HCT116 (cell line): ENCODE results near the gene HYI. TPM values are rescaled to one million over a fixed set of nuclear protein-coding genes. Genes with fewer than 3 reads are reported as not detected.
"Not testable (repeated sequence)": the region's sequence is repeated elsewhere in the genome, so short reads cannot be mapped to it uniquely, and the experiment has no call there.

ENCODE experiments used
- ATAC-seq: fragments of 200-7000 bp; cut with Tn5 transposase; 2 replicates; pipeline ENCODE4 v1.9.1; 2020; ENCODE audit warnings: mild to moderate bottlenecking, moderate library complexity
- BruUV-seq: library from RNA; stranded (reverse); fragments of 400-500 nt; replicated peaks from 2 replicates; lab custom pipeline; 2021; lab: Mats Ljungman, UMichigan
- CTCF ChIA-PET: fragments of 300-600 bp; sonication (Branson Sonifier 250); formaldehyde crosslinking; loops from one replicate; lab custom pipeline; 2021; ENCODE audit warnings: antibody characterized with exemption; lab: Charles Lee
- POLR2A ChIA-PET: fragments of 300-600, 350-600 bp; sonication (Branson Sonifier 250); formaldehyde crosslinking; loops from one replicate; lab custom pipeline; 2021; ENCODE audit warnings: antibody characterized with exemption; lab: Charles Lee
- RAD21 ChIA-PET, 2 experiments: fragments of 300-600 bp; sonication (Branson Sonifier 250); formaldehyde crosslinking; loops; one replicate each; lab custom pipeline; 2023; ENCODE audit warnings: low total read pairs in 2 of 2; ENCODE audit not compliant: uncharacterized antibody in 2 of 2, unreplicated experiment in 2 of 2, low non-redundant PET in 1 of 2; lab: Charles Lee
- DNase-seq: peaks from one replicate; pipeline ENCODE4 v3.0.0-alpha.2; 2010; ENCODE audit warnings: low read depth, low spot score
- H2AFZ ChIP-seq: fragments of 200-600 bp; shearing (Covaris generic), sonication (generic); 2 replicates; pipeline ENCODE4 v1.6.1; 2017; ENCODE audit warnings: low read depth, mixed run types, mixed read lengths, antibody characterized with exemption, low read length; ENCODE audit not compliant: poor library complexity, severe bottlenecking
- H3K27ac ChIP-seq: 2 replicates; pipeline ENCODE4 v1.5.1; 2012; ENCODE audit warnings: low read depth, low read length
- H3K27me3 ChIP-seq: fragments of 200-600 bp; sonication (generic); 2 replicates; pipeline ENCODE4 v1.6.1; 2016; ENCODE audit warnings: mixed run types, low read length, mixed read lengths; ENCODE audit not compliant: insufficient read depth
- H3K36me3 ChIP-seq, 2 experiments: fragments of 200-500 bp in 1 of 2; fragments of 200-600 bp in 1 of 2; sonication (Bioruptor generic) in 1 of 2; sonication (generic) in 1 of 2; 2 replicates each; pipeline versions ENCODE4 v1.5.1 to v1.6.1; 2014 to 2016; ENCODE audit warnings: low read length in 2 of 2, inconsistent platforms in 1 of 2, mixed read lengths in 1 of 2, mixed run types in 1 of 2; ENCODE audit not compliant: insufficient read depth in 2 of 2, control insufficient read depth in 1 of 2
- H3K4me1 ChIP-seq, 2 experiments: fragments of 200-600 bp in 1 of 2; sonication (generic) in 1 of 2; 2 replicates each; pipeline versions ENCODE4 v1.5.1 to v1.6.1; 2012 to 2017; ENCODE audit warnings: low read length in 2 of 2, inconsistent platforms in 1 of 2, mild to moderate bottlenecking in 1 of 2, mixed read lengths in 1 of 2, mixed run types in 1 of 2, moderate library complexity in 1 of 2; ENCODE audit not compliant: insufficient read depth in 2 of 2, control insufficient read depth in 1 of 2
- H3K4me2 ChIP-seq: fragments of 200-600 bp; sonication (generic); 2 replicates; pipeline ENCODE4 v1.6.1; 2017; ENCODE audit warnings: mixed run types, low read length, mixed read lengths
- H3K4me3 ChIP-seq, 2 experiments: fragments of 200-600 bp in 1 of 2; sonication (generic) in 1 of 2; replicated peaks in 1 of 2; 2 replicates each; pipeline ENCODE4 v1.5.1; 2011 to 2016; ENCODE audit warnings: low read length in 2 of 2, control low read depth in 1 of 2, low read depth in 1 of 2, mild to moderate bottlenecking in 1 of 2, mixed read lengths in 1 of 2, mixed run types in 1 of 2
- H3K79me2 ChIP-seq: fragments of 200-600 bp; sonication (generic); 2 replicates; pipeline ENCODE4 v1.6.1; 2017; ENCODE audit warnings: mild to moderate bottlenecking, mixed run types, low read length, moderate library complexity, mixed read lengths; ENCODE audit not compliant: insufficient read depth
- H3K9ac ChIP-seq: fragments of 200-600 bp; sonication (generic); 2 replicates; pipeline ENCODE4 v1.6.1; 2016; ENCODE audit warnings: low read length, mixed read lengths
- H3K9me2 ChIP-seq: fragments of 200-600 bp; sonication (generic), shearing (Covaris generic); 2 replicates; pipeline ENCODE4 v1.6.1; 2017; ENCODE audit warnings: mixed run types, mild to moderate bottlenecking, moderate library complexity; ENCODE audit not compliant: insufficient read depth
- H3K9me3 ChIP-seq, 2 experiments: fragments of 200-500 bp in 1 of 2; fragments of 200-600 bp in 1 of 2; sonication (Bioruptor generic) in 1 of 2; sonication (generic) in 1 of 2; 2 replicates each; pipeline ENCODE4 v1.6.1; 2014 to 2017; ENCODE audit warnings: low read length in 2 of 2, mixed read lengths in 2 of 2, inconsistent platforms in 1 of 2, low read depth in 1 of 2, mild to moderate bottlenecking in 1 of 2, mixed run types in 1 of 2, moderate library complexity in 1 of 2; ENCODE audit not compliant: control insufficient read depth in 1 of 2, insufficient read depth in 1 of 2
- H4K20me1 ChIP-seq: fragments of 200-600 bp; sonication (generic), shearing (Covaris generic); 2 replicates; pipeline ENCODE4 v1.6.1; 2017; ENCODE audit warnings: mixed run types, mild to moderate bottlenecking, moderate library complexity; ENCODE audit not compliant: insufficient read depth
- FOSL1 ChIP-seq: IDR thresholded peaks from 2 replicates; pipeline ENCODE4 v1.6.1; 2012; ENCODE audit warnings: low read depth
- SIN3A ChIP-seq: IDR thresholded peaks from 2 replicates; pipeline ENCODE4 v1.6.1; 2012; ENCODE audit warnings: low read depth
- YY1 ChIP-seq: IDR thresholded peaks from 2 replicates; pipeline ENCODE4 v1.6.1; 2011; ENCODE audit warnings: low read length, low read depth, moderate library complexity, mild to moderate bottlenecking; ENCODE audit not compliant: insufficient replicate concordance; ENCODE audit errors: extremely low read depth
- intact Hi-C: fragments of 100-400 bp; cut with micrococcal nuclease; formaldehyde crosslinking; loops from 2 replicates; pipeline ENCODE4 v1.10.0; 2022
- total RNA-seq: library from RNA; stranded (reverse); gene quantifications from one replicate; pipeline ENCODE4 v1.2.1, GENCODE V29; 2021; ENCODE audit not compliant: unreplicated experiment
- TF ChIP-seq, protein P1 (sequence below), 3 experiments: fragments of 200-600 bp in 1 of 3; sonication (generic) in 1 of 3; IDR thresholded peaks in 2 of 3; conservative IDR thresholded peaks in 1 of 3; 2 replicates each; pipeline ENCODE4 v1.5.1; 2012 to 2017; ENCODE audit warnings: low read depth in 2 of 3, low read length in 2 of 3, antibody characterized with exemption in 1 of 3, borderline replicate concordance in 1 of 3, control low read depth in 1 of 3, mild to moderate bottlenecking in 1 of 3, mixed read lengths in 1 of 3, mixed run types in 1 of 3, moderate library complexity in 1 of 3; ENCODE audit not compliant: insufficient read depth in 1 of 3

HYI gene
- total RNA-seq, 1 experiment from 2014 or later = 13.9 TPM

GRCh38 chr1:43453442-43454269 lies at the start of gene HYI (continued):
- peak; percentile 36 for TF ChIP-seq YY1
- TF ChIP-seq, protein P1, sequence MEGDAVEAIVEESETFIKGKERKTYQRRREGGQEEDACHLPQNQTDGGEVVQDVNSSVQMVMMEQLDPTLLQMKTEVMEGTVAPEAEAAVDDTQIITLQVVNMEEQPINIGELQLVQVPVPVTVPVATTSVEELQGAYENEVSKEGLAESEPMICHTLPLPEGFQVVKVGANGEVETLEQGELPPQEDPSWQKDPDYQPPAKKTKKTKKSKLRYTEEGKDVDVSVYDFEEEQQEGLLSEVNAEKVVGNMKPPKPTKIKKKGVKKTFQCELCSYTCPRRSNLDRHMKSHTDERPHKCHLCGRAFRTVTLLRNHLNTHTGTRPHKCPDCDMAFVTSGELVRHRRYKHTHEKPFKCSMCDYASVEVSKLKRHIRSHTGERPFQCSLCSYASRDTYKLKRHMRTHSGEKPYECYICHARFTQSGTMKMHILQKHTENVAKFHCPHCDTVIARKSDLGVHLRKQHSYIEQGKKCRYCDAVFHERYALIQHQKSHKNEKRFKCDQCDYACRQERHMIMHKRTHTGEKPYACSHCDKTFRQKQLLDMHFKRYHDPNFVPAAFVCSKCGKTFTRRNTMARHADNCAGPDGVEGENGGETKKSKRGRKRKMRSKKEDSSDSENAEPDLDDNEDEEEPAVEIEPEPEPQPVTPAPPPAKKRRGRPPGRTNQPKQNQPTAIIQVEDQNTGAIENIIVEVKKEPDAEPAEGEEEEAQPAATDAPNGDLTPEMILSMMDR (IDR thresholded peaks at IDR 0.05 in 2 of 3, conservative IDR thresholded peaks at IDR 0.05 in 1 of 3; ENCODE audit: borderline replicate concordance in 1 of 3, insufficient read depth in 1 of 3, low read depth in 2 of 3, low read length in 2 of 3) = no peak
- TF ChIP-seq SIN3A = peak; percentile 51; the same call in 1 of the 2 replicates
- no peak for TF ChIP-seq FOSL1

DNA sequence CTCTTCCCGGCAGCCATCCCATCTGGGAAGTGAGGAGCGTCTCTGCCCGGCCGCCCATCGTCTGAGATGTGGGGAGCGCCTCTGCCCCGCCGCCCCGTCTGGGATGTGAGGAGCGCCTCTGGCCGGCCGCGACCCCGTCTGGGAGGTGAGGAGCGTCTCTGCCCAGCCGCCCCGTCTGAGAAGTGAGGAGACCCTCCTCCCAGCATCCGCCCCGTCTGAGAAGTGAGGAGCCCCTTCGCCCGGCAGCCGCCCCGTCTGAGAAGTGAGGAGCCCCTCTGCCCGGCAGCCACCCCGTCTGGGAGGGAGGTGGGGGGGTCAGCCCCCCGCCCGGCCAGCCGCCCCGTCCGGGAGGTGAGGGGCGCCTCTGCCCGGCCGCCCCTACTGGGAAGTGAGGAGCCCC lies 48.1 kb upstream of the HYI start:
- H3K4me3 ChIP-seq, H4K20me1 ChIP-seq, H2AFZ ChIP-seq, BruUV-seq, H3K79me2 ChIP-seq, ATAC-seq, H3K27me3 ChIP-seq, H3K4me2 ChIP-seq, CTCF ChIA-PET, DNase-seq, H3K9me2 ChIP-seq, intact Hi-C loops, H3K27ac ChIP-seq, RAD21 ChIA-PET, H3K36me3 ChIP-seq, H3K9me3 ChIP-seq, H3K4me1 ChIP-seq, POLR2A ChIA-PET, H3K9ac ChIP-seq: not testable (repeated sequence)
